Peyer's patch (tissue), 4 donors: ENCODE data around the gene ADGRG1.

ENCODE experiments used
- CTCF ChIP-seq, 6 experiments: fragments of 450-650 bp in 4 of 6; fragments of 200-600 bp in 2 of 6; sonication (generic) in 1 of 6; IDR thresholded peaks; one replicate each; pipeline ENCODE4 v1.5.1; 2017 to 2019; ENCODE audit warnings: antibody characterized with exemption in 6 of 6, mild to moderate bottlenecking in 3 of 6, moderate library complexity in 1 of 6
- POLR2A ChIP-seq, 2 donors: fragments of 450-650 bp; IDR thresholded peaks; one replicate each; pipeline ENCODE4 v1.5.1; 2017; ENCODE audit warnings: antibody characterized with exemption in 2 of 2, mild to moderate bottlenecking in 2 of 2, moderate library complexity in 2 of 2

- TF ChIP-seq CTCF (IDR thresholded peaks at IDR 0.05) (no peak), POLR2A (IDR thresholded peaks at IDR 0.05) (no peak)
Observed at GRCh38 chr16:57700781-57701551, 72.5 kb downstream of the ADGRG1 start.
